HCT116 (cell line): ENCODE measurements around the gene CBX8. TPM values are rescaled to one million over a fixed set of nuclear protein-coding genes. Genes with fewer than 3 reads are reported as not detected.

ENCODE experiments used
- ATAC-seq: fragments of 200-7000 bp; cut with Tn5 transposase; 2 replicates; pipeline ENCODE4 v1.9.1; 2020; ENCODE audit warnings: mild to moderate bottlenecking, moderate library complexity
- BruUV-seq: library from RNA; stranded (reverse); fragments of 400-500 nt; replicated peaks from 2 replicates; lab custom pipeline; 2021; lab: Mats Ljungman, UMichigan
- CTCF ChIA-PET: fragments of 300-600 bp; sonication (Branson Sonifier 250); formaldehyde crosslinking; loops from one replicate; lab custom pipeline; 2021; ENCODE audit warnings: antibody characterized with exemption; lab: Charles Lee
- POLR2A ChIA-PET: fragments of 300-600, 350-600 bp; sonication (Branson Sonifier 250); formaldehyde crosslinking; loops from one replicate; lab custom pipeline; 2021; ENCODE audit warnings: antibody characterized with exemption; lab: Charles Lee
- RAD21 ChIA-PET, 2 experiments: fragments of 300-600 bp; sonication (Branson Sonifier 250); formaldehyde crosslinking; loops; one replicate each; lab custom pipeline; 2023; ENCODE audit warnings: low total read pairs in 2 of 2; ENCODE audit not compliant: uncharacterized antibody in 2 of 2, unreplicated experiment in 2 of 2, low non-redundant PET in 1 of 2; lab: Charles Lee
- DNase-seq: peaks from one replicate; pipeline ENCODE4 v3.0.0-alpha.2; 2010; ENCODE audit warnings: low read depth, low spot score
- H2AFZ ChIP-seq: fragments of 200-600 bp; shearing (Covaris generic), sonication (generic); 2 replicates; pipeline ENCODE4 v1.6.1; 2017; ENCODE audit warnings: low read depth, mixed run types, mixed read lengths, antibody characterized with exemption, low read length; ENCODE audit not compliant: poor library complexity, severe bottlenecking
- H3K27ac ChIP-seq: 2 replicates; pipeline ENCODE4 v1.5.1; 2012; ENCODE audit warnings: low read depth, low read length
- H3K27me3 ChIP-seq: fragments of 200-600 bp; sonication (generic); 2 replicates; pipeline ENCODE4 v1.6.1; 2016; ENCODE audit warnings: mixed run types, low read length, mixed read lengths; ENCODE audit not compliant: insufficient read depth
- H3K36me3 ChIP-seq, 2 experiments: fragments of 200-500 bp in 1 of 2; fragments of 200-600 bp in 1 of 2; sonication (Bioruptor generic) in 1 of 2; sonication (generic) in 1 of 2; 2 replicates each; pipeline versions ENCODE4 v1.5.1 to v1.6.1; 2014 to 2016; ENCODE audit warnings: low read length in 2 of 2, inconsistent platforms in 1 of 2, mixed read lengths in 1 of 2, mixed run types in 1 of 2; ENCODE audit not compliant: insufficient read depth in 2 of 2, control insufficient read depth in 1 of 2
- H3K4me1 ChIP-seq, 2 experiments: fragments of 200-600 bp in 1 of 2; sonication (generic) in 1 of 2; 2 replicates each; pipeline versions ENCODE4 v1.5.1 to v1.6.1; 2012 to 2017; ENCODE audit warnings: low read length in 2 of 2, inconsistent platforms in 1 of 2, mild to moderate bottlenecking in 1 of 2, mixed read lengths in 1 of 2, mixed run types in 1 of 2, moderate library complexity in 1 of 2; ENCODE audit not compliant: insufficient read depth in 2 of 2, control insufficient read depth in 1 of 2
- H3K4me2 ChIP-seq: fragments of 200-600 bp; sonication (generic); 2 replicates; pipeline ENCODE4 v1.6.1; 2017; ENCODE audit warnings: mixed run types, low read length, mixed read lengths
- H3K4me3 ChIP-seq, 2 experiments: fragments of 200-600 bp in 1 of 2; sonication (generic) in 1 of 2; replicated peaks in 1 of 2; 2 replicates each; pipeline ENCODE4 v1.5.1; 2011 to 2016; ENCODE audit warnings: low read length in 2 of 2, control low read depth in 1 of 2, low read depth in 1 of 2, mild to moderate bottlenecking in 1 of 2, mixed read lengths in 1 of 2, mixed run types in 1 of 2
- H3K79me2 ChIP-seq: fragments of 200-600 bp; sonication (generic); 2 replicates; pipeline ENCODE4 v1.6.1; 2017; ENCODE audit warnings: mild to moderate bottlenecking, mixed run types, low read length, moderate library complexity, mixed read lengths; ENCODE audit not compliant: insufficient read depth
- H3K9ac ChIP-seq: fragments of 200-600 bp; sonication (generic); 2 replicates; pipeline ENCODE4 v1.6.1; 2016; ENCODE audit warnings: low read length, mixed read lengths
- H3K9me2 ChIP-seq: fragments of 200-600 bp; sonication (generic), shearing (Covaris generic); 2 replicates; pipeline ENCODE4 v1.6.1; 2017; ENCODE audit warnings: mixed run types, mild to moderate bottlenecking, moderate library complexity; ENCODE audit not compliant: insufficient read depth
- H3K9me3 ChIP-seq, 2 experiments: fragments of 200-500 bp in 1 of 2; fragments of 200-600 bp in 1 of 2; sonication (Bioruptor generic) in 1 of 2; sonication (generic) in 1 of 2; 2 replicates each; pipeline ENCODE4 v1.6.1; 2014 to 2017; ENCODE audit warnings: low read length in 2 of 2, mixed read lengths in 2 of 2, inconsistent platforms in 1 of 2, low read depth in 1 of 2, mild to moderate bottlenecking in 1 of 2, mixed run types in 1 of 2, moderate library complexity in 1 of 2; ENCODE audit not compliant: control insufficient read depth in 1 of 2, insufficient read depth in 1 of 2
- H4K20me1 ChIP-seq: fragments of 200-600 bp; sonication (generic), shearing (Covaris generic); 2 replicates; pipeline ENCODE4 v1.6.1; 2017; ENCODE audit warnings: mixed run types, mild to moderate bottlenecking, moderate library complexity; ENCODE audit not compliant: insufficient read depth
- ATF3 ChIP-seq: IDR thresholded peaks from 2 replicates; pipeline ENCODE4 v1.6.1; 2012
- CBX3 ChIP-seq: IDR thresholded peaks from 2 replicates; pipeline ENCODE4 v1.6.1; 2012; ENCODE audit warnings: low read depth
- EGR1 ChIP-seq: IDR thresholded peaks from 2 replicates; pipeline ENCODE4 v1.6.1; 2012; ENCODE audit warnings: low read depth
- EZH2 ChIP-seq: fragments of 200-600 bp; sonication (generic); IDR thresholded peaks from 2 replicates; pipeline ENCODE4 v1.6.1; 2017; ENCODE audit warnings: antibody characterized with exemption, mixed run types
- JUND ChIP-seq: IDR thresholded peaks from 2 replicates; pipeline ENCODE4 v1.6.1; 2012
- POLR2AphosphoS5 ChIP-seq: IDR thresholded peaks from 2 replicates; pipeline ENCODE4 v1.6.1; 2011; ENCODE audit warnings: mild to moderate bottlenecking, low read depth, low read length, moderate library complexity
- SP1 ChIP-seq: IDR thresholded peaks from 2 replicates; pipeline ENCODE4 v1.6.1; 2012; ENCODE audit warnings: low read depth
- YY1 ChIP-seq: IDR thresholded peaks from 2 replicates; pipeline ENCODE4 v1.6.1; 2011; ENCODE audit warnings: low read length, low read depth, moderate library complexity, mild to moderate bottlenecking; ENCODE audit not compliant: insufficient replicate concordance; ENCODE audit errors: extremely low read depth
- intact Hi-C: fragments of 100-400 bp; cut with micrococcal nuclease; formaldehyde crosslinking; loops from 2 replicates; pipeline ENCODE4 v1.10.0; 2022
- total RNA-seq: library from RNA; stranded (reverse); gene quantifications from one replicate; pipeline ENCODE4 v1.2.1, GENCODE V29; 2021; ENCODE audit not compliant: unreplicated experiment

The CBX8 gene
- total RNA-seq, 1 experiment from 2014 or later: 29.0 TPM

- TF ChIP-seq JUND (no peak), CBX3 (no peak), EZH2 (no peak)
Observed at GRCh38 chr17:79836510-79836971, 39.7 kb upstream of the CBX8 start (continued).

- ChIA-PET RAD21 (interaction anchor here in 1 of 2 experiments (0.6 to 1.1 kb wide), 3 partner anchors 35 to 90 kb away, joined by 3 to 5 read pairs (median 3); no protein-coding TSS in a partner anchor), POLR2A (interaction anchor here (0.6 to 1.6 kb wide), 8 partner anchors 9 to 84 kb away, joined by 3 to 7 read pairs (median 5); partner anchors contain the start of gene CBX8), CTCF (interaction anchor here (0.5 to 3.0 kb wide), 9 partner anchors 10 to 1485 kb away, joined by 3 to 18 read pairs (median 7); no protein-coding TSS in a partner anchor)
- H3K9ac ChIP-seq: no peak overlapping the region
- H4K20me1 ChIP-seq: peaks cover 4% of the 10 kb centered on the region; the same call in 1 of the 2 replicates
- H3K27me3 ChIP-seq: no peaks in the 10 kb centered on the region
- H3K4me2 ChIP-seq: peak overlapping the region; percentile 94
- DNase-seq (peak; percentile 42), ATAC-seq (peak; percentile 15)
- peaks cover 49 to 78% of the 10 kb centered on the region in 2 experiments for H3K4me1 ChIP-seq
- H3K36me3 ChIP-seq: peaks cover 9 to 18% of the 10 kb centered on the region in 2 experiments; a peak in 2 of 4 replicates
- no peak overlapping the region for H3K4me3 ChIP-seq
- peaks cover 52% of the 10 kb centered on the region for H3K79me2 ChIP-seq
- H3K9me3 ChIP-seq: no peaks in the 10 kb centered on the region
- no peak for TF ChIP-seq ATF3
- no peak for TF ChIP-seq POLR2AphosphoS5
- TF ChIP-seq SP1: peak; percentile 26; the same call in 1 of the 2 replicates
- TF ChIP-seq EGR1: peak; percentile 63
- no peak for TF ChIP-seq YY1
- TF ChIP-seq, all 23 proteins: peak for 2
- Histone ChIP-seq H3K9me2 (no peaks in the 10 kb centered on the region), H2AFZ (no peak overlapping the region), H3K27ac (peak overlapping the region; percentile 94; the same call in 1 of the 2 replicates)
- no TSS peak for BruUV-seq
- intact Hi-C loops: loop anchor here (2.0 kb wide), 1 partner anchor 45 kb away; no protein-coding TSS in a partner anchor
Observed at GRCh38 chr17:79835953-79836509, 39.2 kb upstream of the CBX8 start.
